Ramos (cell line): Measurements from ENCODE around the gene CDR2.

ENCODE experiments used
- in situ Hi-C: fragments of 300-500 bp; cut with MboI; formaldehyde crosslinking; loops from one replicate; pipeline ENCODE4 v1.14.3; 2022; ENCODE audit warnings: low sequenced_read_pairs; ENCODE audit not compliant: unreplicated experiment

Gene CDR2

GRCh38 chr16:22326771-22327445 lies 47.5 kb downstream of the CDR2 start:
- in situ Hi-C loops, result loop anchor here (25.0 kb wide), 1 partner anchor 1165 kb away; the partner anchor contains the start of genes DNAH3 and LDAF1

- in situ Hi-C loops, result loop anchor here (25.0 kb wide), 1 partner anchor 1164 kb away; the partner anchor contains the start of genes DNAH3 and LDAF1
These were observed 48.1 kb downstream of the CDR2 start for GRCh38 chr16:22326369-22326652.

- in situ Hi-C loops, result loop anchor here (25.0 kb wide), 1 partner anchor 1163 kb away; the partner anchor contains the start of genes DNAH3 and LDAF1
These were observed 48.6 kb downstream of the CDR2 start for GRCh38 chr16:22325598-22326368.

- in situ Hi-C loops, result loop anchor here (25.0 kb wide), 1 partner anchor 1163 kb away; the partner anchor contains the start of genes DNAH3 and LDAF1
These were observed 49.4 kb downstream of the CDR2 start for GRCh38 chr16:22324787-22325597.

- in situ Hi-C loops, result no loop called here
These were observed 50.2 kb downstream of the CDR2 start for GRCh38 chr16:22323959-22324786.

GRCh38 chr16:22323173-22323958 lies 51.1 kb downstream of the CDR2 start:
- in situ Hi-C loops, result no loop called here

- in situ Hi-C loops, result no loop called here
These were observed 51.7 kb downstream of the CDR2 start for GRCh38 chr16:22322741-22323140.

- in situ Hi-C loops, result no loop called here
These were observed 52.4 kb downstream of the CDR2 start for GRCh38 chr16:22322021-22322471.

GRCh38 chr16:22321340-22322001 lies 52.9 kb downstream of the CDR2 start:
- in situ Hi-C loops, result no loop called here

GRCh38 chr16:22320572-22321339 lies 53.7 kb downstream of the CDR2 start:
- in situ Hi-C loops, result no loop called here

- in situ Hi-C loops, result no loop called here
These were observed 55.6 kb downstream of the CDR2 start for GRCh38 chr16:22318690-22319358.

GRCh38 chr16:22317625-22318024 lies 56.8 kb downstream of the CDR2 start:
- in situ Hi-C loops, result no loop called here

- in situ Hi-C loops, result no loop called here
These were observed 57.4 kb downstream of the CDR2 start for GRCh38 chr16:22317001-22317530.

- in situ Hi-C loops, result no loop called here
These were observed 58.0 kb downstream of the CDR2 start for GRCh38 chr16:22316411-22316811.

GRCh38 chr16:22315979-22316378 lies 58.4 kb downstream of the CDR2 start:
- in situ Hi-C loops, result no loop called here

GRCh38 chr16:22314661-22315626 lies 59.5 kb downstream of the CDR2 start:
- in situ Hi-C loops, result no loop called here
